ENCODE measurements around the gene FABP2. TPM values are rescaled to one million over a fixed set of nuclear protein-coding genes. Genes with fewer than 3 reads are reported as not detected.
"Not testable (repeated sequence)": the region's sequence is repeated elsewhere in the genome, so short reads cannot be mapped to it uniquely, and the experiment has no call there.

The FABP2 gene
- total and polyA plus RNA-seq, 4 experiments from 2014 or later: 0.21 TPM; not detected in 3

DNA sequence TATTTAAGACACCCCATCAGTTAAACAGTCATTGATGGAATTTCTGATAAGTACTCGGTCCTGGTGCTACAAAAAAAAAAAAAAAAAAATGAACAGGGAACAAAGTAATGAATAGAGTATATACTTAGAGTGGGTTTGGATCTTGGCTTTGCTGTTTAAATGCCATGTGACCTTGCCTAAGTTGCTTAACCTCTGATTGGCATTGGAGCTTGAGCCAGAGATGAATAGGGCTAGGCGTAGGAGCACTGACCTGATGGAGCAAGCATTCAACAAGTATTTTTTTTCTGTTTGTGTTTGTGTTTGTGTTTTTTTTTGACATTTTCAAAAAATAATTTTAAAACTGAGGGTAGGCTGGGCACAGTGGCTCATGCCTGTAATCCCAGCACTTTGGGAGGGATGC, 37.9 kb upstream of the FABP2 start:
- intact Hi-C loops (cut with micrococcal nuclease); H3K27ac Mint-ChIP-seq; H3K4me1 ChIP-seq (ENCODE audit: insufficient read depth, low read length); H3K9me3 ChIP-seq (ENCODE audit: control insufficient read depth in 1 of 2, low read length in 2 of 2); DNase-seq; CTCF ChIA-PET (ENCODE audit: partially characterized antibody); H3K27me3 ChIP-seq (ENCODE audit: insufficient read depth, low read length); H3K4me3 ChIP-seq (ENCODE audit: low read length in 2 of 2); H3K27me3 Mint-ChIP-seq; H3K36me3 ChIP-seq (ENCODE audit: insufficient read depth, low read length); H3K4me1 Mint-ChIP-seq; POLR2A ChIA-PET (ENCODE audit: partially characterized antibody); H3K27ac ChIP-seq (ENCODE audit: low read depth, low read length); H3K36me3 Mint-ChIP-seq; H3K4me3 Mint-ChIP-seq; H3K9me3 Mint-ChIP-seq: not testable (repeated sequence)

DNA sequence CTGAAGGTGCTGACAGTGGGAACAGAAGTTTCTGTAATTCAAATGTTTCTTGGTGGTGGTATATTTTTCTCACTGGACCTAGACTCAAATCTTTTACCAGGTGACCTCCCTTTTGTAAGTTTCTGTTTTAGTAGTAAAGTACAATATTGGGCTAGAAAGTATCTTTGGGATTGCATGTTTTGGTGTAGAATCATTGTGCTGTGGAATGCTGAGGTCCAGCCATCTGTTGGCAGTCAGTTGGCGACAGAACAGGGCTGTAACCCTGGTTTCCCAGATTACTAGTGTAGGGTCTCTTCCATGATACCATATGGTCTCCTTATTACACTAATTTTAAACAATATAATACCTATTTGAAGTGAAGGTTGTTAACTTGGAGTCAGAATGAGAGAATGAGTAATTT, 34.9 kb upstream of the FABP2 start:
- H3K4me1 Mint-ChIP-seq; intact Hi-C loops (cut with micrococcal nuclease); CTCF ChIA-PET (ENCODE audit: partially characterized antibody); H3K36me3 Mint-ChIP-seq; H3K9me3 ChIP-seq (ENCODE audit: control insufficient read depth in 1 of 2, low read length in 2 of 2); H3K27ac Mint-ChIP-seq; H3K4me1 ChIP-seq (ENCODE audit: insufficient read depth, low read length); H3K27me3 ChIP-seq (ENCODE audit: insufficient read depth, low read length); H3K36me3 ChIP-seq (ENCODE audit: insufficient read depth, low read length); DNase-seq; H3K27me3 Mint-ChIP-seq; H3K4me3 ChIP-seq (ENCODE audit: low read length in 2 of 2); H3K9me3 Mint-ChIP-seq; H3K27ac ChIP-seq (ENCODE audit: low read depth, low read length); POLR2A ChIA-PET (ENCODE audit: partially characterized antibody); H3K4me3 Mint-ChIP-seq: not testable (repeated sequence)

DNA sequence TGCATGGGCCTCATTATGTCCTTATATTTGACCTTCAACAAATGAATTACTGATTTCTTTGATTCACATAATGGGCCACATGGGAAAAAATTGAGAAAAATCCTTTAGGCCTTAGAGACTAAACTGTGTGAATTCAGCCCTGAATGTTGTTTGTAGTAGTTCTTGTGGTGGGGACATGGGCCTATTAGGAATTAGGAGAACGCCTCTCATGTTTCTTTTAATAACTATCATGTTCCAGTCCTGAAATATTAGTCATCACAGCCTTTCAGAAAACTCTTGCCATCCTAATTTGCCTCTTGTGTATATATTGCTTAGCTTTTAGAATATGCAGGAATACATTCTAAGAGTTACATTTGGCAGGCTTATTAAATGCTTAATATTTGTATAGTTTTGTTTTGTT, 34.1 kb upstream of the FABP2 start:
- H3K36me3 Mint-ChIP-seq; H3K27ac Mint-ChIP-seq; H3K27me3 Mint-ChIP-seq; H3K36me3 ChIP-seq (ENCODE audit: insufficient read depth, low read length); CTCF ChIA-PET (ENCODE audit: partially characterized antibody); H3K4me1 ChIP-seq (ENCODE audit: insufficient read depth, low read length); DNase-seq; H3K4me3 Mint-ChIP-seq; H3K9me3 ChIP-seq (ENCODE audit: control insufficient read depth in 1 of 2, low read length in 2 of 2); H3K4me1 Mint-ChIP-seq; H3K9me3 Mint-ChIP-seq; H3K27ac ChIP-seq (ENCODE audit: low read depth, low read length); H3K27me3 ChIP-seq (ENCODE audit: insufficient read depth, low read length); POLR2A ChIA-PET (ENCODE audit: partially characterized antibody); intact Hi-C loops (cut with micrococcal nuclease); H3K4me3 ChIP-seq (ENCODE audit: low read length in 2 of 2): not testable (repeated sequence)

DNA sequence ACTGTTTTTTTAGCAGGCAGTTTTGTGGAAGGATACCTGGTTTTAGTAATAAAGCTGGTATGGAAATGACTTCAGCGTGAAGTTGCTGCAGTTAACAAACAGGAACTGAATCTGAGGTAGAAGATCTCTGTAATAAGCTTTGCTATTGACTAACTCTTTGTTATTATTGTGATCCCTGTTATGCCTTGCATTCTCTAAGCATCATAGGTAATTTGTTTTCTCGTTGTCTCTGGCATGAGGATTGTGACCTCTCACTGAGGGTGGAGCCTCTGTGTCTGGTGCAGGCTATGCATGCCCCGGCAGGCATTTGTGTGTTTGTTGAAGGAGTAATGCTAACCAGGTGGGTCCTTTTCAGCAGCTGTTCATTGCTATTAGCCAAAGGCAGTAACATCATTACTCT, 31.4 kb upstream of the FABP2 start:
- H3K27ac Mint-ChIP-seq: not testable (repeated sequence)

DNA sequence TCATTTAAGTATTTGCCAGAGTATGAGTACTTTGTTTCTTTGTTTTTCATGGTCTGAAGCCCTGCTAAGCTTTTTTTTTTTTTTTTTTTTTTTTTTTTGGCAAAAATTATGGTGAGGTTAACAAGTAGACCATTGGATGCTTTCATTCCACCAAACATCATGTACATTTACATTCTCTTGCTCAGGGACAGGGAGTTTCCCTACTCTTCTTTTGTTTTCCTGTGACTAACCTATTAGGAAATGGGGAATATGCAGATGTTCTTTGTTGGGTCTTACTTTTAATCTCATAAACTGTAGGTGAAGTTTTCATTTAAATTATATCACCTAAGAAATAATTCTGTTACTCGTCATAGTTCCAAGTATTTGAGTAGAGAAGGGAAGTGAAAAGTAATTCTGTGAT, 26.2 kb upstream of the FABP2 start:
- H3K4me1 ChIP-seq (ENCODE audit: insufficient read depth, low read length); CTCF ChIA-PET (ENCODE audit: partially characterized antibody); H3K4me1 Mint-ChIP-seq; H3K9me3 ChIP-seq (ENCODE audit: control insufficient read depth in 1 of 2, low read length in 2 of 2); H3K4me3 ChIP-seq (ENCODE audit: low read length in 2 of 2); H3K36me3 Mint-ChIP-seq; intact Hi-C loops (cut with micrococcal nuclease); DNase-seq; H3K27me3 Mint-ChIP-seq; H3K27ac Mint-ChIP-seq; H3K36me3 ChIP-seq (ENCODE audit: insufficient read depth, low read length); H3K9me3 Mint-ChIP-seq; H3K27ac ChIP-seq (ENCODE audit: low read depth, low read length); H3K4me3 Mint-ChIP-seq; POLR2A ChIA-PET (ENCODE audit: partially characterized antibody); H3K27me3 ChIP-seq (ENCODE audit: insufficient read depth, low read length): not testable (repeated sequence)

More for the DNA sequence above, 31.4 kb upstream of the FABP2 start:
- POLR2A ChIA-PET (ENCODE audit: partially characterized antibody); H3K4me3 ChIP-seq (ENCODE audit: low read length in 2 of 2); H3K27me3 Mint-ChIP-seq; CTCF ChIA-PET (ENCODE audit: partially characterized antibody); H3K4me1 Mint-ChIP-seq; DNase-seq; H3K36me3 Mint-ChIP-seq; H3K27ac ChIP-seq (ENCODE audit: low read depth, low read length); intact Hi-C loops (cut with micrococcal nuclease); H3K9me3 ChIP-seq (ENCODE audit: control insufficient read depth in 1 of 2, low read length in 2 of 2); H3K9me3 Mint-ChIP-seq; H3K4me1 ChIP-seq (ENCODE audit: insufficient read depth, low read length); H3K27me3 ChIP-seq (ENCODE audit: insufficient read depth, low read length); H3K4me3 Mint-ChIP-seq; H3K36me3 ChIP-seq (ENCODE audit: insufficient read depth, low read length): not testable (repeated sequence)

DNA sequence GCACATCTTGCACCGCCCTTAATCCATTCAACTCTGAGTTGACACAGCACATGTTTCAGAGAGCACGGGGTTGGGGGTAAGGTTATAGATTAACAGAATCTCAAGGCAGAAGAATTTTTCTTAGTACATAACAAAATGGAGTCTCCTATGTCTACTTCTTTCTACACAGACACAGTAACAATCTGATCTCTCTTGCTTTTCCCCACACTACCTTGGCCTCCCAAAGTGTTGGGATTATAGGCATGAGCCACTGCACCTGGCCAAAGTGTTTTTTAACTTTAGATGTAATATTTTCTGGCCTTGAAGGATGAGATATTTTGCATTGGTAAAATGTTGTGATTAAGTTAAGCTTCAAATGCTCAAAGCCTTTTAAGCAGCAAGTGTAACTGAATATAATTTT, 21.4 kb upstream of the FABP2 start:
- DNase-seq; H3K27ac ChIP-seq (ENCODE audit: low read depth, low read length); H3K9me3 Mint-ChIP-seq; H3K9me3 ChIP-seq (ENCODE audit: control insufficient read depth in 1 of 2, low read length in 2 of 2); H3K36me3 Mint-ChIP-seq; H3K27me3 Mint-ChIP-seq; POLR2A ChIA-PET (ENCODE audit: partially characterized antibody); intact Hi-C loops (cut with micrococcal nuclease); H3K27ac Mint-ChIP-seq; H3K4me1 ChIP-seq (ENCODE audit: insufficient read depth, low read length); H3K27me3 ChIP-seq (ENCODE audit: insufficient read depth, low read length); H3K4me1 Mint-ChIP-seq; CTCF ChIA-PET (ENCODE audit: partially characterized antibody); H3K4me3 ChIP-seq (ENCODE audit: low read length in 2 of 2); H3K4me3 Mint-ChIP-seq; H3K36me3 ChIP-seq (ENCODE audit: insufficient read depth, low read length): not testable (repeated sequence)

DNA sequence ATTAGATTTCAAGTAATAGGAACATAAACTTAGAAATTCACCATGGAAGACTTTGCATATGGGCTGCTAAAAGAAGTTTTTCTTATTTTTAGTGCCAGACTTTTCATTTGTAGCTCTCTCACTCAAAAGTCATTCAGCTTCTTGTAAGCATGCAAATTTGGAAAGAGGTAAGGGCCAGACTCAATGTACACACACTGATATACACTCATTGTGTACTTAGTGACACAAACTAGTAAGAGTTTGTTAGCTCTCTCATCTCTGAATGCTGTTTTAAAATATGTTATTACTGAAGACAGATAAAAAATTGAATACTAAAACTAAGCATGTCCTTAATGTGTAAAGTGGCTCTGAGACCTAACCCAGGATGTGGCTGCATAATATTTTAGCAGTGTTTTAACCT, 18.0 kb upstream of the FABP2 start:
- H3K4me1 Mint-ChIP-seq; H3K4me1 ChIP-seq (ENCODE audit: insufficient read depth, low read length); H3K4me3 ChIP-seq (ENCODE audit: low read length in 2 of 2); H3K36me3 ChIP-seq (ENCODE audit: insufficient read depth, low read length); H3K9me3 ChIP-seq (ENCODE audit: control insufficient read depth in 1 of 2, low read length in 2 of 2); DNase-seq; H3K27me3 ChIP-seq (ENCODE audit: insufficient read depth, low read length); H3K36me3 Mint-ChIP-seq; H3K9me3 Mint-ChIP-seq; H3K27ac Mint-ChIP-seq; H3K4me3 Mint-ChIP-seq; POLR2A ChIA-PET (ENCODE audit: partially characterized antibody); H3K27me3 Mint-ChIP-seq; H3K27ac ChIP-seq (ENCODE audit: low read depth, low read length); CTCF ChIA-PET (ENCODE audit: partially characterized antibody); intact Hi-C loops (cut with micrococcal nuclease): not testable (repeated sequence)

DNA sequence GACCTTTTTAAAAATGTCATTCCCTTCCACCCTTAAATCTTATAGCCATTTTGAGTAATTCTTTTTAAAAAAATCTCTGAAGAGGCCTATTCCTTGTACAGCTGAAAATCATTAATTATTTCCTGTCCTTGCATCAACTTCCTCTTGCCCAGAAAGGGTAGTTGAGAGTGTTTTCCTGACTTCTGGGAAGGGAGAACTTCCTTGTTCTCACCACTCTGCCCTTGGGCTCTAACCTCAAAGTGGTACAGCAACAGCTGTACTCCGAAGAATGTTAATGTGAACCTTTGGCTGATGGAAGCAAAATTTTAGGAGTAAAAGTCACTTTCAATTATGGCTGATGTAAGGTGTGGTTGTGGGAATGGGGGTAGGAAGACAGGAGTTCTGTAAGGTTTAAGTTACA, 15.1 kb upstream of the FABP2 start:
- POLR2A ChIA-PET (ENCODE audit: partially characterized antibody): no interaction called here
- Histone ChIP-seq H3K27me3 (ENCODE audit: insufficient read depth, low read length) (no peaks in the 10 kb centered on the region), H3K36me3 (ENCODE audit: insufficient read depth, low read length) (no peaks in the 10 kb centered on the region), H3K9me3 (ENCODE audit: control insufficient read depth in 1 of 2, low read length in 2 of 2) (no peaks in the 10 kb centered on the region), H3K4me1 (ENCODE audit: insufficient read depth, low read length) (no peaks in the 10 kb centered on the region), H3K27ac (ENCODE audit: low read depth, low read length) (no peak overlapping the region), H3K4me3 (ENCODE audit: low read length in 2 of 2) (no peak overlapping the region)
- H3K36me3 Mint-ChIP-seq: no peaks in the 10 kb centered on the region
- no peaks in the 10 kb centered on the region for H3K9me3 Mint-ChIP-seq
- no peak overlapping the region for H3K27ac Mint-ChIP-seq
- CTCF ChIA-PET (ENCODE audit: partially characterized antibody): interaction anchor here (1.2 kb wide), 1 partner anchor 16 kb away, joined by 3 read pairs; no protein-coding TSS in a partner anchor
- intact Hi-C loops (cut with micrococcal nuclease): no loop called here
- H3K27me3 Mint-ChIP-seq: no peaks in the 10 kb centered on the region
- no peak for DNase-seq
- H3K4me1 Mint-ChIP-seq: no peaks in the 10 kb centered on the region
- no peak overlapping the region for H3K4me3 Mint-ChIP-seq
